ENCODE measurements around the gene MEGF6. TPM values are rescaled to one million over a fixed set of nuclear protein-coding genes. Genes with fewer than 3 reads are reported as not detected.

The MEGF6 gene
- total RNA-seq, 6 experiments from 2014 or later, result 2.2 to 9.6 (median 4.4) TPM

- Histone ChIP-seq H3K36me3 (no peaks in the 10 kb centered on the region), H3K27ac (no peak overlapping the region), H3K4me1 (no peaks in the 10 kb centered on the region), H3K4me3 (no peak overlapping the region), H3K9me3 (no peaks in the 10 kb centered on the region), H3K27me3 (no peaks in the 10 kb centered on the region)
- DNase-seq (no peak), ATAC-seq (no peak)
- TF ChIP-seq POLR2A (IDR thresholded peaks at IDR 0.05) (no peak), CTCF (IDR thresholded peaks at IDR 0.05) (no peak)
- intact Hi-C loops (cut with DNase I), result no loop called here
- 80% methylated on average over 6 of the region's 8 CpGs for WGBS (ENCODE audit: insufficient coverage, low coverage, low lambda C conversion rate, missing lambda C conversion rate)
Measured at GRCh38 chr1:3518756-3519155, 92.6 kb downstream of the MEGF6 start.

DNA sequence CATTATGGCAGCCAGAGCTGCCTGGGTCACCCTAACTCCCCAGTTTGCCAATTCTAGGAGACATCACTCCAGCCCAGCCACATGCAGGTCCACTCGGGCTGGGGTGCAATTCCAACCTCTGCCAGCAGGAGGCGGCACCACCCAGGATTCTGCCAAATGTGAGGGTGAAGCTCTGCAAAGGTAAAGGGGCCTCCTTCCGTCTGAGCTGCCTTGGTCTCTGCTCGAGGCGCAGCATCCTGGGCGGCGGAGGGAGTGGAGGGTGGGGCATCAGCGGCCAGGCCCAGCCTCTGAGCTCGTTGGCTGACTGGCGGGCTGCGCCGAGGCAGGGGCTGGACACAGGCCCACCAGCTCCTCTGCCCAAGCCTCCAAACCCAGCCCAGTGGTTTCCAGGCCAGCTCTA is 93.1 kb downstream of the MEGF6 start:
- Histone ChIP-seq H3K4me3 (no peak overlapping the region), H3K27me3 (no peaks in the 10 kb centered on the region), H3K9me3 (no peaks in the 10 kb centered on the region), H3K27ac (no peak overlapping the region), H3K4me1 (no peaks in the 10 kb centered on the region), H3K36me3 (no peaks in the 10 kb centered on the region)
- intact Hi-C loops (cut with DNase I), result no loop called here
- WGBS (ENCODE audit: insufficient coverage, low coverage, low lambda C conversion rate, missing lambda C conversion rate), result no CpG with 5 or more reads among the region's 12 CpGs
- TF ChIP-seq CTCF (IDR thresholded peaks at IDR 0.05) (peak; percentile 29 to 59 (median 51)), POLR2A (IDR thresholded peaks at IDR 0.05) (no peak)
- no peak for ATAC-seq
- DNase-seq, result no peak

GRCh38 chr1:3516911-3517675 is 94.2 kb downstream of the MEGF6 start:
- Histone ChIP-seq H3K4me3 (no peak overlapping the region), H3K27me3 (no peaks in the 10 kb centered on the region), H3K27ac (no peak overlapping the region), H3K36me3 (no peaks in the 10 kb centered on the region), H3K9me3 (no peaks in the 10 kb centered on the region), H3K4me1 (no peaks in the 10 kb centered on the region)
- WGBS (ENCODE audit: insufficient coverage, low coverage, low lambda C conversion rate, missing lambda C conversion rate), result no CpG with 5 or more reads among the region's 27 CpGs
- intact Hi-C loops (cut with DNase I), result no loop called here
- ATAC-seq (no peak), DNase-seq (no peak)
- no peak for TF ChIP-seq POLR2A (IDR thresholded peaks at IDR 0.05)
- no peak for TF ChIP-seq CTCF (IDR thresholded peaks at IDR 0.05)

DNA sequence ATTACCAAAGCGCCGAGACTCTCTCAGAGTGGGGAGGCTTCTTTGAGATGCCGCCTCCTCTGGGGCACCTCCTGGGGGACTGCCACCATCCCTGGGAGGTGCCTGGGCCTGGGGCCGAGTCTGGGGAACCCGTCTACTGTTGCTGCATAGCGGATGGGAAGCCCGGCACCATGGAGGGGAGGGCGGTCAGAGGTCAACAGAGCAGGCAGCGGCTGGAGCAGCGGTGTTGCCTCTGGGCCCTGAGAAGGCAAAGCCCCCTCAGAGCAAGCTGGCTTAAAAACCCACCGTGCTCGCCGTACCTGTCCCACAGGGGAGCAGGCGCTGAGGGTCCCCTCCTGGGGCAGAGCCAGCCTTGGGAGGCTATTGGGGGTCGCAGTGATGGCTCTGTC is 94.8 kb downstream of the MEGF6 start:
- Histone ChIP-seq H3K4me3 (no peak overlapping the region), H3K36me3 (no peaks in the 10 kb centered on the region), H3K27me3 (no peaks in the 10 kb centered on the region), H3K27ac (no peak overlapping the region), H3K9me3 (no peaks in the 10 kb centered on the region), H3K4me1 (no peaks in the 10 kb centered on the region)
- no peak for DNase-seq
- ATAC-seq, result no peak
- WGBS (ENCODE audit: insufficient coverage, low coverage, low lambda C conversion rate, missing lambda C conversion rate), result no CpG with 5 or more reads among the region's 15 CpGs
- intact Hi-C loops (cut with DNase I), result no loop called here
- no peak for TF ChIP-seq CTCF (IDR thresholded peaks at IDR 0.05)
- no peak for TF ChIP-seq POLR2A (IDR thresholded peaks at IDR 0.05)

Data from right lobe of liver (tissue), 6 donors.